Mucosa of rectum (tissue), 2 donors: ENCODE results near the gene DGCR8.

Experiments used
- H3K27ac ChIP-seq, 2 donors: one replicate each; pipeline ENCODE4 v1.7.0; 2013; ENCODE audit warnings: inconsistent platforms in 2 of 2, low read depth in 2 of 2, low read length in 2 of 2
- H3K27me3 ChIP-seq, 2 donors: one replicate each; pipeline ENCODE4 v1.7.0; 2013; ENCODE audit warnings: low read length in 2 of 2; ENCODE audit not compliant: control insufficient read depth in 2 of 2, insufficient read depth in 2 of 2
- H3K36me3 ChIP-seq, 2 donors: one replicate each; pipeline ENCODE4 v1.7.0; 2013; ENCODE audit warnings: low read length in 2 of 2; ENCODE audit not compliant: control insufficient read depth in 2 of 2, insufficient read depth in 2 of 2
- H3K4me1 ChIP-seq, 2 donors: one replicate each; pipeline ENCODE4 v1.7.0; 2013; ENCODE audit warnings: low read length in 2 of 2, mild to moderate bottlenecking in 1 of 2; ENCODE audit not compliant: control insufficient read depth in 2 of 2, insufficient read depth in 2 of 2
- H3K4me3 ChIP-seq, 2 donors: one replicate each; pipeline ENCODE4 v1.7.0; 2013; ENCODE audit warnings: low read length in 2 of 2
- H3K9ac ChIP-seq, 2 donors: one replicate each; pipeline ENCODE4 v1.7.0; 2013; ENCODE audit warnings: low read length in 2 of 2, low read depth in 1 of 2, mild to moderate bottlenecking in 1 of 2
- H3K9me3 ChIP-seq, 2 donors: one replicate each; pipeline ENCODE4 v1.7.0; 2013; ENCODE audit warnings: low read length in 2 of 2; ENCODE audit not compliant: control insufficient read depth in 2 of 2
- donor health status: healthy.
- donor health status: Normal muscosa, but diverticular disease.

DGCR8 gene

GRCh38 chr22:20111689-20112622 lies 31.9 kb downstream of the DGCR8 start:
- Histone ChIP-seq H3K4me3 (no peak overlapping the region), H3K27me3 (no peaks in the 10 kb centered on the region), H3K4me1 (peaks cover 7 to 13% of the 10 kb centered on the region in 2 donors), H3K36me3 (peaks cover 38 to 63% of the 10 kb centered on the region in 2 donors), H3K9me3 (no peaks in the 10 kb centered on the region), H3K9ac (no peak overlapping the region), H3K27ac (no peak overlapping the region)

DNA sequence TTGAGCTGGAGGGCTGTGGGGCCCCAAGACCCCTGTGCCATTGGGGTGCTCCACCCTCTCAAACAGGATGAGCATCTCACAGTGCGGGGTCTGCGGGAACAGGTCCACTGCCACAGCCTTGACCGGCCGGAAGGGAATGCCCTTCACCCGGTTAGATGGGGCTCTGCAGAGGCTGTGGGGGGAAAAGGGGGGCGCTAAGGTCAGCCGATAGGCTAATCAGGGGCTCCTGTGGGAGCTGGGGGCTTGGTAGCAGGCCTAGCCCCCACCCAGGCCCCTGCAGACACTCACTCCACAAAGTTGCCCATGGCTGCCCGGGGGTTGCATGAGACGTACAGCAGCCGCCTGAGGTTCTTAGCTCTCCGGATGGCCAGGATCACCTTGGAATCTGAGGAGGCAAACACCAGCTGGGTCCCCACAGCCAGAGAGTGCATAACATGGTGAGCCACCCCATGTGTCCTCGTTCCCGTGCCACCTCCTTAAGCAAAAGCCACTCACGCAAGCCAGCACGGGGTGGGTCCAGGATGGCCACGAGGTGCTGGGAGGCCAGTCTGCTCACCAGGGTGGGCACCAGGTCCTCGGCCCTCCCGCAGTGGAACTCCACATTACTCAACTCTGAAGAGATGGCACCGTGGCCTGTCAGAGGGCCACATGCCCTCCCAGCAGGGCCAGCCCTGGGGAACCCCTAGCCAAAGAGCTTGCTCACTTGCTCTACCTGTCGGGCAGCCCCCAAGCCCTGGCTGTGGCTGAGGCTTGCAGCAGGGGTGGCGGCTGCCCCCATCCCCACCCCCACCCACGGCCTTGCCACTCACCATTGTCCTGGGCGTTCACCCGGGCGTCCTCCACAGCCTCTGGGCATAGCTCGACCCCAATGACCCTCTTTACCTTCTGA lies 32.8 kb downstream of the DGCR8 start:
- Histone ChIP-seq H3K27me3 (no peaks in the 10 kb centered on the region), H3K27ac (no peak overlapping the region), H3K36me3 (peaks cover 29 to 54% of the 10 kb centered on the region in 2 donors), H3K9ac (no peak overlapping the region), H3K4me1 (peaks cover 7 to 14% of the 10 kb centered on the region in 2 donors), H3K9me3 (no peaks in the 10 kb centered on the region), H3K4me3 (no peak overlapping the region)

- H3K4me3 ChIP-seq = no peak overlapping the region
- no peak overlapping the region for H3K9ac ChIP-seq
- peaks cover 21 to 45% of the 10 kb centered on the region in 2 donors for H3K36me3 ChIP-seq
- no peaks in the 10 kb centered on the region for H3K27me3 ChIP-seq
- peaks cover 10 to 23% of the 10 kb centered on the region in 2 donors for H3K4me1 ChIP-seq
- no peaks in the 10 kb centered on the region for H3K9me3 ChIP-seq
- no peak overlapping the region for H3K27ac ChIP-seq
Observed at GRCh38 chr22:20113551-20114310, 33.7 kb downstream of the DGCR8 start.

DNA sequence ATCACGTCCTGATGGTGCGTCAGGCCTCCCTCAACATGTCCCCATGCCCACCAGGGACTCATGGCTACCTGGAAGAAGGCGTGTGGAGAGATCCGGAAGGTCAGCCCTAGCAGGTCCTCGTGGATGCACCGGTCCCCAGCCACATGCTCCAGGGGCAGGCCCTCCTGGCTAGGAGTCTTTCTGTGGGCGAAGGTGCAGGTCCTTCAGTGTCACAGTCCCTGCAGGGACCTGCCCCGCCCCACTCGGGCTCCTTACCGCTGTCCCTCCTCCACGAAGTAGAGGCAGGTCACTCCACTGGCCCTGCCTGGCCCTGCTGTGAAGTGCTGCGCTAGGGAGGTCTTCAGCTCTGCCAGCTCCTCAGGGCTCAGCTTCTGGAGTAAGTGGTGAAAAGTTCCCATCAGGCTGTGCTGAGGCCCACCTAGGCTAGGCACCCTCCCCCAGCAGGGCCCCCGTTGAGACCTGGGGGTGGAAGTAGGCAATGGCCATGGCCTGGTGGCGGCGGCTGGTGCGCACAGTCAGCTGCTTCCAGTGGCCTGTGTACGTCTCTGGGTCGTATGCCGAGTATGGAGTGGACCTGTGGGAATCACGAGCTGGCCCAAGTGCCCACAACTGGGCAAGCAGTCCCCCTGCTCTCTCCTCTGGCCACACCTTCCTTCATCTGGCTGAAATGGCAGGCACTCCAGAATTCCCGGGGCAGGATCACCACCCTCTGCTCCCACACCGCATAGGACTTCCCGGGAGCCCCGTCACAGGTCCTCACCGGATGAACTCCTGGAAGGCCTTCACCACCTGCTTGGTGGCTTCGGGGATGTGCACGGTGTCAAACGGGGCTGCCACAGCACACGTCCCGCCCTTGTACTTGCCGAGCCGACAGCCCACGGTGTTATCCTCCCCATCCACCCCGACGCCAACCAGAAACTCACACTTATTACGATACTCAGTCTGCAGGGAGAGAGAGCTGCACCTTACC lies 34.8 kb downstream of the DGCR8 start:
- H3K27ac ChIP-seq = no peak overlapping the region
- H3K4me3 ChIP-seq = no peak overlapping the region
- H3K36me3 ChIP-seq = peaks cover 16 to 41% of the 10 kb centered on the region in 2 donors
- no peak overlapping the region for H3K9ac ChIP-seq
- no peaks in the 10 kb centered on the region for H3K9me3 ChIP-seq
- peaks cover 11 to 24% of the 10 kb centered on the region in 2 donors for H3K4me1 ChIP-seq
- H3K27me3 ChIP-seq = no peaks in the 10 kb centered on the region

DNA sequence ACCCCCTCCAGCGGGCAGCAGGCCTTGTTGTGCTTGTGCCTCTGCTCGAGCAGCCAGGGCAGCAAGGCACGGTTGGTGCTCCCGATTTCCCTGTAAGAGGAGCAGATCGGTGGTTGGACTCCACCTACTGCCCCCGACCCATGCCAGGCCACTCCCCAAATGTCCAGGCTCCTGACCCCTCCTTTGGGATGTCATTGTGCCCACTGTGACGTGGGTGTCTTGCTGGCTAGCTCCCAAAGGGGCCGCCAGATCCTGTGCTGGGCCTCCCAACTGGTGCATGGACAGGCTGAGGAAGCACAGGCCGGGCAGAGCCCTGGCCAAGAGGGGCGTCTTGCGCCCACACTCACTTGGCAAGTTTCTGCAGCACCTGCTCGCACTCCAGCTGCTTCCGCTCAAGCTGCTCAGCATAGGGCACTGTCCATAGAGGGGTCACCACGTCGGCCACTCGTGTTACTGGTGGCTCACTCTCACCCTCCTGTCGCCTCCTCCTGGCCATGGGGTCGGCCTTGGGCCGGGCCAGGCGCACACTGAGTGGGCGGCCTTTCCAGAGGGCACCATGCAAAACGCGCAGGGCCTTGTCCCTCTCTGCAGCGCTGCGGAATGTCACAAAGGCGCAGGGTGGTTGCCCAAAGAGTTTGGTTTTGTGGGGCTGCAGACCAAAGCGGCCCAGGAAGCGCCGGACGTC lies 35.8 kb downstream of the DGCR8 start, which contains the start of gene RANBP1:
Gene RANBP1 (plus strand): TSS at position 414 of the 685 bp plus-strand sequence. CDS start 81 bp downstream, at position 495.
- Histone ChIP-seq H3K36me3 (peaks cover 19 to 37% of the 10 kb centered on the region in 2 donors), H3K27me3 (no peaks in the 10 kb centered on the region), H3K4me3 (peak within 1 kb of the TSS; percentile 81 to 86), H3K9me3 (no peaks in the 10 kb centered on the region), H3K27ac (peak within 1 kb of the TSS; percentile 70 to 78), H3K4me1 (peaks cover 11 to 24% of the 10 kb centered on the region in 2 donors), H3K9ac (peak within 1 kb of the TSS; percentile 71 to 85)

DNA sequence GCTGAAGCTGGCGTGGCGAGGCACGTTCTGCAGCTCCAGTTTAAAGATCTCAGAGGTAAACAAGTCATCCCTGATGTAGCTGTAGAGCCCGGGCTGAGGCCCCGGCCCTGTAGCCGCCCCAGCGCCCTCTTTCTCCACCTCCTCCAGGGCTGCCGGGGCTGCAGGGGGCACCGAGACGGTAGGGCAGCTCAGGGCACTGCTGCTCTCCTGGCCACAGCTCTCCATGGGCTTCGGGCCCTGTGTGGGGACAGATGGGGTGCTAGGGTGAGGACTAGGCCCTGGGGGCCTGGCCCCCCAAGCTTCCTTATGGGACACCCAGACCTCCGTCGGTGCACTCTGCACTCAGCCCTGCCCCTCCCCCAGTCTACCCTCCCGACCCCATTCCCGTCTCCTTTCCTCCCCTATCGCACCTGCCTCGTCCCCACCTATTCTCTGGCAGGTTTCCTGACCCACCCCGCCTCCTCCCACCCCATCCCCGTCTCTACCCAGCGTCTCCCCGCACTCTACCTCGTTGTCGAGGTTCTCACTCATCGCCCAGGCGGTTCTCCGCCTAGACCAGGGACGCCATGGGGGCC lies 36.4 kb downstream of the DGCR8 start:
- Histone ChIP-seq H3K9ac (peak overlapping the region; percentile 71 to 85), H3K36me3 (peaks cover 17 to 32% of the 10 kb centered on the region in 2 donors), H3K27ac (peak overlapping the region; percentile 70 to 78), H3K9me3 (no peaks in the 10 kb centered on the region), H3K4me1 (peaks cover 11 to 24% of the 10 kb centered on the region in 2 donors), H3K27me3 (no peaks in the 10 kb centered on the region), H3K4me3 (peak overlapping the region; percentile 81 to 86)

GRCh38 chr22:20116951-20117632 lies 37.1 kb downstream of the DGCR8 start, which contains the start of gene TRMT2A:
TRMT2A (minus strand) TSS chr22:20117226; CDS start chr22:20116906, 320 bp downstream.
- peak within 1 kb of the TSS; percentile 71 to 85 for H3K9ac ChIP-seq
- H3K27me3 ChIP-seq = no peaks in the 10 kb centered on the region
- peak within 1 kb of the TSS; percentile 81 to 86 for H3K4me3 ChIP-seq
- peaks cover 12 to 30% of the 10 kb centered on the region in 2 donors for H3K36me3 ChIP-seq
- H3K4me1 ChIP-seq = peaks cover 11 to 23% of the 10 kb centered on the region in 2 donors
- H3K27ac ChIP-seq = peak within 1 kb of the TSS; percentile 70 to 78
- H3K9me3 ChIP-seq = no peaks in the 10 kb centered on the region
